C4-2B (cell line): ENCODE results near the gene SIN3A.

ENCODE experiments used
- H3K27ac ChIP-seq: fragments of 450-650 bp; 2 replicates; pipeline ENCODE4 v1.5.1; 2017
- ZFX ChIP-seq: fragments of 450-650 bp; IDR thresholded peaks from 2 replicates; pipeline ENCODE4 v1.6.1; 2017
- TF ChIP-seq, protein P1 (sequence below): fragments of 450-650 bp; conservative IDR thresholded peaks from 2 replicates; pipeline ENCODE4 v1.5.1; 2017; ENCODE audit warnings: mild to moderate bottlenecking

The SIN3A gene

DNA sequence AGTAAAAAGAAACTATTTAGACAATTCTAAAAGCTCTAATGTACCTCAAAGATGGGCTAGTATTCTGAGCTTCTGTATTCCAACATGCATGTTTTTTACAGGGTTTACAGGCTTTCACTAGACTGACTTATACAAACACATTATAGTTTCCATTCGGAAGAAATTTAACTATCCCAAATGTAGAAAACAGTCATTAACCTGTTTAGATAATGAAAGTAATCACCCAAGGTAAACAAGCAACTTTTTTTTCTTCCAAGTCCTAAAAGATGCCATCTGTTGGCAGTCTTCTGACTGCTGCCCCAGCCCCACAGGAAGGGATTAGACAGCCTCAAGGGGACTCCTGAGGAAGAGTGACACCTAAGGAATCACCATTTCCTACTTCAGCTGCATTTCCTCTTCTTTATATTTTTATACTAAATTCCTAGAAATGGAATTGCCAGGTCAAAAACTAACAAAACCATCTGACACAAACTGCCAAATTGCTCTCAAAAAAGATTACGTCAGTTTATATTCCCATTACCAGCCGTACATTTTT is 25.5 kb downstream of the SIN3A start:
- TF ChIP-seq, protein P1, sequence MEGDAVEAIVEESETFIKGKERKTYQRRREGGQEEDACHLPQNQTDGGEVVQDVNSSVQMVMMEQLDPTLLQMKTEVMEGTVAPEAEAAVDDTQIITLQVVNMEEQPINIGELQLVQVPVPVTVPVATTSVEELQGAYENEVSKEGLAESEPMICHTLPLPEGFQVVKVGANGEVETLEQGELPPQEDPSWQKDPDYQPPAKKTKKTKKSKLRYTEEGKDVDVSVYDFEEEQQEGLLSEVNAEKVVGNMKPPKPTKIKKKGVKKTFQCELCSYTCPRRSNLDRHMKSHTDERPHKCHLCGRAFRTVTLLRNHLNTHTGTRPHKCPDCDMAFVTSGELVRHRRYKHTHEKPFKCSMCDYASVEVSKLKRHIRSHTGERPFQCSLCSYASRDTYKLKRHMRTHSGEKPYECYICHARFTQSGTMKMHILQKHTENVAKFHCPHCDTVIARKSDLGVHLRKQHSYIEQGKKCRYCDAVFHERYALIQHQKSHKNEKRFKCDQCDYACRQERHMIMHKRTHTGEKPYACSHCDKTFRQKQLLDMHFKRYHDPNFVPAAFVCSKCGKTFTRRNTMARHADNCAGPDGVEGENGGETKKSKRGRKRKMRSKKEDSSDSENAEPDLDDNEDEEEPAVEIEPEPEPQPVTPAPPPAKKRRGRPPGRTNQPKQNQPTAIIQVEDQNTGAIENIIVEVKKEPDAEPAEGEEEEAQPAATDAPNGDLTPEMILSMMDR = no peak
- no peak for TF ChIP-seq ZFX

DNA sequence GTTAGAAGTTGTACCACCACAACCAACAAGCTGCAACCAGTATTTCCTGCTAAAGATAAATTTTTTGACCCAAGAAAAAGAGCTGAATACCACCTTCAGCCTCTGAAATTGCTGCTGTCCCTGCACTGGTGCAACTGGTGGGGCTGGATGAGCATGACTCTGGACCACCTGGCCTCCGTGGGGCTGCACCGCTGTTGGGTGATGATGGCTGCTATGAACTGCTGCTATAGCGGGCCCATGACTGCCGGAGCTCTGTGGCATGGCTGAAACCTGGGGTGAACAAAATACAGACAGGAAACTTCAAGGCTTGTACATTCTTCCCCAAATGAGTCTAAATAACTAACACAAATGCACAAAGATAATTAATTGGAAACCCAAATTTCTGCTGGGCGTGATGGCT is 28.9 kb downstream of the SIN3A start:
- TF ChIP-seq, protein P1 = no peak
- TF ChIP-seq ZFX = no peak
- no peak overlapping the region for H3K27ac ChIP-seq

More for the DNA sequence above, 25.5 kb downstream of the SIN3A start:
- H3K27ac ChIP-seq = no peak overlapping the region

DNA sequence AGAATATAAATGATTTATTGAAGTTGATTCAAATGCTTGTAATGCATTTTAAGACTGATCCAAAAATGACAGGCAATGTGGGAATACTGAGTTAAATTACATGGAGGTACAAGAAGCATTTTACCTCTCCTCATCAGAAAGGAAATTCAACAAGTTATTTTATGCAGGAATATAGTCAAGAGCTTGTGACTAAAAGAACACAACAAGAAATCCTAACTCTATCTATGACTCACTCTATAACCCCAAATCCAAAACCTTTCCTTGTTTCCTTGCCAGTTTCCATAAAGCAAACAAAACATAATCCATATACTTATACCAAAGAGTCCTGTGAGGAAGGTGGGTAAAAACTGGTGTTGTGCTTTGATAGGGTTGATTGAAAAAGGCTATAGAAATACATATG is 30.8 kb downstream of the SIN3A start:
- TF ChIP-seq ZFX = no peak
- TF ChIP-seq, protein P1 = no peak
- peak overlapping the region; percentile 41 for H3K27ac ChIP-seq

DNA sequence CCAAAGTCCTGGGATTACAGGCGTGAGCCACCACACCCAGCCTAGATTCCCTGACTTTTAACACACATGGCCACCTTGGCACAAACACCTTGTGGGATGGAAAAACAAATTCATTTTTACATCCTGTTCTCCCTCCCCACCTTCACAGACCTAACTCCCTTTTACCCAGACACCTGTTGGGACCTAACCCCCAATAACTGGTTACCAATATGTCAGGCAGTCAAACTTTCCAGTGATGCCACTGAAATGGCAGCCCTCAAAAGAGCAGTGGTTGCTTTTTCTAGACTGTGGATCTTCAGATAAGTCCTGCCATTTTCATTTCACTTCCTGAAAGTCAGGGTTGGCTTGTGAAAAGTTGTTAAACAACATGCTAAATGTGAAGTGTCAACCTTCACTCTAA is 34.9 kb downstream of the SIN3A start:
- no peak for TF ChIP-seq ZFX
- TF ChIP-seq, protein P1 = no peak
- H3K27ac ChIP-seq = no peak overlapping the region

DNA sequence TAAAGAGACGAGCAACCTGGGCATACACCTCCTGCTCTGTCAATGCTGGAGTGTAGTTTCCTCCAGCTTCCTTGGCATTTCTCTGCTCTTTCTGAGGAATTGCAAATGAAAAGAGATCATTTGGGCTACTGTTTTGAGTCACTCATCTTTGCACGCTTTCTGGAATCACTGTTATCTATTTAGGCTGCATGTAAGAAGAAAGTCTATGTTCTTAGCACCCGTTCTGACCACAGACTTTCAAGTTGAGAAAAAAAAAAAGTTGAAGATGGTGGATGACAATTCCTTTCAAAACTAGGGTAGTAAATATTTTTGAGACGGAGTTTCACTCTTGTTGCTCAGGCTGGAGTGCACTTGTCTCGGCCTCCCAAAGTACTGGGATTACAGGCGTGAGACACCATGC is 41.3 kb downstream of the SIN3A start:
- TF ChIP-seq, protein P1 = no peak
- TF ChIP-seq ZFX = no peak
- no peak overlapping the region for H3K27ac ChIP-seq

GRCh38 chr15:75407083-75407482 is 44.4 kb downstream of the SIN3A start:
- no peak for TF ChIP-seq ZFX
- TF ChIP-seq, protein P1 = no peak
- no peak overlapping the region for H3K27ac ChIP-seq

DNA sequence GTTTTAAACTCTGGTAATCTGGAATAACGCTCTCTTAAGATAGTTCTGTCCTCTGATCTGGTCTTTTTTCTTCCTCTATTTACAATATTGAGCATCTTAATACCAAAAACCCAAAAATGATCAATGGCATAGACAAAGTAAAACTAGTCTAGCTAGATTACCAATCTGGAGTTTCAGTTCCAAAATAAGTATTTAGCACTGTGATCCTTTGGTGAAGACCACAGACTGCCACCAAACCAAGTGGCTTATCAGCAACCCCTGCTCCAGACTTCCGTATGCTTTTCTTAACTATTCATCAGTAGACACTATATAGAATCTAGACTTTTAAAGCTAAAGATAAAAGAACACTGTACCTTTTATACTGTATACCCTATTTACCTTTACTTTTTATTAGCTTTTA is 47.6 kb downstream of the SIN3A start:
- H3K27ac ChIP-seq = peak overlapping the region; percentile 51
- TF ChIP-seq, protein P1 = no peak
- no peak for TF ChIP-seq ZFX
